ENCODE measurements around the gene MAN1C1.

DNA sequence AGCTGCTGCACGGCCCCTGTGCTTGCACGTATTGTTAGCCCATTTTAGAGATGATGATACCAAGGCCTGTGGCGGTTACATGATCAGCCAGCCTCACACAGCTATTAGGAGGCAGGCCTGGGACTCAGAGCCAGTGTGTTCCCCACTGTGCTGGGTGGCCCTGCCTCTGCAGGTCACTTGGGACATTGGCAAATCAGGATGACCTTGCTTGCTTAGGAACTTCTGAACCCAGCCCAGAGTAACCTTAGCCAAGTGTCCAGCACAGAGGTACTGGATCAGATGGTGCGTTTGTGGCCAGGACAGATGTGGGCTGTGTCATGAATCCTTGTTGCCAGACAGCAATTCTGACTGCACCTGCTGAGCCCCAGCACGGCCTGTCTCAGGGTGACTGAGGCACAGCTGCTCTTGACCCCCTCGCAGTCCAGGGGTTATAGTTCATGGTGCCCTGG lies 45.0 kb upstream of the MAN1C1 start:
- TF ChIP-seq, protein P1, sequence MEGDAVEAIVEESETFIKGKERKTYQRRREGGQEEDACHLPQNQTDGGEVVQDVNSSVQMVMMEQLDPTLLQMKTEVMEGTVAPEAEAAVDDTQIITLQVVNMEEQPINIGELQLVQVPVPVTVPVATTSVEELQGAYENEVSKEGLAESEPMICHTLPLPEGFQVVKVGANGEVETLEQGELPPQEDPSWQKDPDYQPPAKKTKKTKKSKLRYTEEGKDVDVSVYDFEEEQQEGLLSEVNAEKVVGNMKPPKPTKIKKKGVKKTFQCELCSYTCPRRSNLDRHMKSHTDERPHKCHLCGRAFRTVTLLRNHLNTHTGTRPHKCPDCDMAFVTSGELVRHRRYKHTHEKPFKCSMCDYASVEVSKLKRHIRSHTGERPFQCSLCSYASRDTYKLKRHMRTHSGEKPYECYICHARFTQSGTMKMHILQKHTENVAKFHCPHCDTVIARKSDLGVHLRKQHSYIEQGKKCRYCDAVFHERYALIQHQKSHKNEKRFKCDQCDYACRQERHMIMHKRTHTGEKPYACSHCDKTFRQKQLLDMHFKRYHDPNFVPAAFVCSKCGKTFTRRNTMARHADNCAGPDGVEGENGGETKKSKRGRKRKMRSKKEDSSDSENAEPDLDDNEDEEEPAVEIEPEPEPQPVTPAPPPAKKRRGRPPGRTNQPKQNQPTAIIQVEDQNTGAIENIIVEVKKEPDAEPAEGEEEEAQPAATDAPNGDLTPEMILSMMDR (IDR thresholded peaks at IDR 0.05; ENCODE audit: low read depth, low read length), result no peak
- TF ChIP-seq EZH2phosphoT487 (IDR thresholded peaks at IDR 0.05; ENCODE audit: low read depth), result no peak

All from OCI-LY3 (cell line).